Mesendoderm (in vitro differentiated cells): Measurements from ENCODE around the gene MND1. TPM values are rescaled to one million over a fixed set of nuclear protein-coding genes. Genes with fewer than 3 reads are reported as not detected.
A peak's percentile ranks its signal among the peaks of the same experiment; 100 is the strongest.

Experiments
- DNase-seq: peaks from one replicate; pipeline ENCODE4 v3.0.0; 2013
- H2AK5ac ChIP-seq: 2 replicates; pipeline ENCODE4 v1.6.1; 2013; ENCODE audit warnings: low read length, inconsistent platforms
- H2BK120ac ChIP-seq: 2 replicates; pipeline ENCODE4 v1.6.1; 2013; ENCODE audit warnings: low read depth, mild to moderate bottlenecking, low read length, moderate library complexity, mixed read lengths
- H2BK15ac ChIP-seq: replicated peaks from 2 replicates; pipeline ENCODE4 v1.6.1; 2013; ENCODE audit warnings: low read depth, mild to moderate bottlenecking, moderate library complexity
- H2BK5ac ChIP-seq: 2 replicates; pipeline ENCODE4 v1.6.1; 2013; ENCODE audit warnings: low read length, inconsistent platforms
- H3K18ac ChIP-seq: 2 replicates; pipeline ENCODE4 v1.6.1; 2013; ENCODE audit warnings: mild to moderate bottlenecking, low read length, mixed read lengths
- H3K23ac ChIP-seq: one replicate; pipeline ENCODE4 v1.6.1; 2013; ENCODE audit warnings: low read length
- H3K27ac ChIP-seq: 2 replicates; pipeline ENCODE4 v1.5.1; 2013; ENCODE audit warnings: low read depth, mild to moderate bottlenecking, inconsistent platforms, low read length, moderate library complexity
- H3K27me3 ChIP-seq: 2 replicates; pipeline ENCODE4 v1.6.1; 2013; ENCODE audit warnings: low read length, control low read depth, mild to moderate bottlenecking, inconsistent platforms; ENCODE audit not compliant: insufficient read depth, poor library complexity
- H3K36me3 ChIP-seq: 2 replicates; pipeline ENCODE4 v1.6.1; 2013; ENCODE audit warnings: low read length, inconsistent platforms; ENCODE audit not compliant: control insufficient read depth, insufficient read depth
- H3K4ac ChIP-seq: one replicate; pipeline ENCODE4 v1.6.1; 2013; ENCODE audit warnings: low read depth, mild to moderate bottlenecking, low read length, moderate library complexity
- H3K4me1 ChIP-seq: 2 replicates; pipeline ENCODE4 v1.6.1; 2013; ENCODE audit warnings: low read depth, low read length, inconsistent platforms; ENCODE audit not compliant: control insufficient read depth
- H3K4me2 ChIP-seq: 2 replicates; pipeline ENCODE4 v1.6.1; 2013; ENCODE audit warnings: low read length
- H3K4me3 ChIP-seq: 2 replicates; pipeline ENCODE4 v1.5.1; 2013; ENCODE audit warnings: mild to moderate bottlenecking, low read length
- H3K56ac ChIP-seq: one replicate; pipeline ENCODE4 v1.6.1; 2013; ENCODE audit warnings: low read length
- H3K79me1 ChIP-seq: 2 replicates; pipeline ENCODE4 v1.6.1; 2013; ENCODE audit warnings: low read length, inconsistent platforms
- H3K79me2 ChIP-seq: 2 replicates; pipeline ENCODE4 v1.6.1; 2013; ENCODE audit warnings: mild to moderate bottlenecking, low read length; ENCODE audit not compliant: control insufficient read depth, insufficient read depth
- H3K9ac ChIP-seq: 2 replicates; pipeline ENCODE4 v1.6.1; 2013; ENCODE audit warnings: low read length, inconsistent platforms
- H4K5ac ChIP-seq: one replicate; pipeline ENCODE4 v1.6.1; 2013; ENCODE audit warnings: low read length
- H4K8ac ChIP-seq: one replicate; pipeline ENCODE4 v1.6.1; 2013; ENCODE audit warnings: low read depth, mild to moderate bottlenecking, control low read depth, low read length, moderate library complexity
- WGBS: extraction: QIAGEN DNeasy Blood & Tissue Kit; methylation state at CpG from one replicate; pipeline ENCODE4 v1.1.7; 2013; ENCODE audit warnings: low lambda C conversion rate, missing lambda C conversion rate; ENCODE audit not compliant: insufficient coverage; ENCODE audit errors: extremely low coverage; 5-methylcytosine and 5-hydroxymethylcytosine counted together
- polyA plus RNA-seq, 2 experiments: library from polyadenylated mRNA; stranded (reverse); fragments of 200-250 nt; gene quantifications; one replicate each; pipeline ENCODE4 v1.2.3, GENCODE V29; 2013

Gene MND1
- 45.3 TPM for polyA plus RNA-seq (2013, experiment 1 of 2)
- 45.1 TPM for polyA plus RNA-seq (2013, experiment 2 of 2)

DNA sequence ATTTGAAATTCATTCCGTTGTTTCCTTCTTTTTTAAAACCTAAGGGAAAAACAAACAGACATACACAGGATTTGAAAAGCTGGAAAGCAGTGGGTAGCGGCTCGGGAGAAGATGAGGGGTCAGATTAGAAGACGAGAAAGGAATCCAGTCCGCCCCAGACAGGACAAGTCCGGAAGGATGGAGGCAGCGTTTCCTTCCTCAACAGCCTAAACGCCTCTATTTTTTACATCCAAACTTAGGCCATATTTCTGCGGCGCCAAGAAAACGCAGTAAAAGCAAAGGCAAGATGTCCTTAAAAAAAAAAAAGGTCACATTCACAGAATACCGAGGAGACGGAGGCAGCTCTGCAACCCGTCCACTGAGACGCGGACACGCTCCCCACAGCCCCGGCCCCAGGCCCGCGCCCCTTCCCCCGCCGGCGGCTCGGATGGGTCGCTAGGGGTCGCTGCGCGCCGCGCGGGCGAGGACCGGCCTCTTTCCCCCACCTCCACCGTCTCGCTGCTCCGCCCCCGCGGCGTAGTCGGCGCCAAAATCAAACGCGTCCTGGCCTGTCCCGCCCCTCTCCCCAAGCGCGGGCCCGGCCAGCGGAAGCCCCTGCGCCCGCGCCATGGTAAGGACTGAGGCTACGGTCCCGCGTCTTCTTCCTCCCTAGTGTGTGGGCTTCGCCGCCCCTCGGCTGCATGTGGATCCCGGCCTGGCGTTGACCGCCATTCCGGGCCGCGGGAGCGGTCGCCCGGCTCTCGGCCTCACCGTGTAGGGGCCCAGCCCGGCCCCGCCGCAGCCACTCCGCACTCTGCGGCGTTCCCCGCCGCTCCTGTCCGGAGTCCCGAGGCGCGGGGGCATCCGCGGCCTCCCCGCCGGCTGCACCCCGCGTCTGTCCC, at the start of gene MND1:
MND1 (plus strand) TSS at position 558 of the 881 bp plus-strand sequence; CDS start at position 608, 50 bp downstream.
- Histone ChIP-seq H3K27ac (peak within 1 kb of the TSS; percentile 63), H3K9ac (peak within 1 kb of the TSS; percentile 94), H3K79me2 (peaks cover 19% of the 10 kb centered on the region), H3K79me1 (peaks cover 11% of the 10 kb centered on the region), H4K5ac (no peak within 1 kb of the TSS), H3K56ac (peak within 1 kb of the TSS; percentile 93), H3K36me3 (no peaks in the 10 kb centered on the region), H3K4me3 (peak within 1 kb of the TSS; percentile 66), H2BK120ac (no peak within 1 kb of the TSS), H3K18ac (peak within 1 kb of the TSS; percentile 99), H3K4me2 (peak within 1 kb of the TSS; percentile 80), H3K4me1 (peaks cover 14% of the 10 kb centered on the region), H2AK5ac (no peak within 1 kb of the TSS), H3K23ac (no peak within 1 kb of the TSS), H4K8ac (peak within 1 kb of the TSS; percentile 89), H3K4ac (peak within 1 kb of the TSS; percentile 83), H2BK5ac (peak within 1 kb of the TSS; percentile 85), H2BK15ac (no peak within 1 kb of the TSS), H3K27me3 (no peaks in the 10 kb centered on the region)
- WGBS, result no CpG with 5 or more reads among the region's 86 CpGs
- DNase-seq, result peak; percentile 96

DNA sequence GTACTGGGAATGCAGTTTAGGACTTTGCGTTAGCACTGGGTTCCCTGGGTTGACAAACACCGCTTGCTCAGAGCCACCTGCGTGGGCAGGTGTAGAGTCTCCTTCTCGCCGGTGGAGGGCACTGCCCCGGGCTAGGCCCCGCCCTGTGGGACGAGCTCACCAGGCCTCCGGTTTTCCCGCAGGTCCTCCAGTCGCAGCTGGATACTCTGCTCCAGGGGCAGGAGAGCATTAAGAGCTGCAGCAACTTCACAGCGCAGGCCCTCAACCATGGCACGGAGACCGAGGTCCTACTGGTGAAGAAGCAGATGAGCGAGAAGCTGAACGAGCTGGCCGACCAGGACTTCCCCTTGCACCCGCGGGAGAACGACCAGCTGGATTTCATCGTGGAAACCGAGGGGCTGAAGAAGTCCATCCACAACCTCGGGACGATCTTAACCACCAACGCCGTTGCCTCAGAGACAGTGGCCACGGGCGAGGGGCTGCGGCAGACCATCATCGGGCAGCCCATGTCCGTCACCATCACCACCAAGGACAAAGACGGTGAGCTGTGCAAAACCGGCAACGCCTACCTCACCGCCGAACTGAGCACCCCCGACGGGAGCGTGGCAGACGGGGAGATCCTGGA, 49.2 kb upstream of the MND1 start:
- no peaks in the 10 kb centered on the region for H3K27me3 ChIP-seq
- no peak for DNase-seq
- no peak overlapping the region for H4K8ac ChIP-seq
- no peak overlapping the region for H2BK5ac ChIP-seq
- peaks cover 3% of the 10 kb centered on the region for H3K36me3 ChIP-seq
- H2BK120ac ChIP-seq, result no peak overlapping the region
- no peak overlapping the region for H2BK15ac ChIP-seq
- H3K18ac ChIP-seq, result no peak overlapping the region
- no peak overlapping the region for H3K4me3 ChIP-seq
- no peaks in the 10 kb centered on the region for H3K79me2 ChIP-seq
- no peak overlapping the region for H2AK5ac ChIP-seq
- H3K56ac ChIP-seq, result no peak overlapping the region
- no peak overlapping the region for H3K4me2 ChIP-seq
- no peak overlapping the region for H4K5ac ChIP-seq
- no peak overlapping the region for H3K9ac ChIP-seq
- H3K23ac ChIP-seq, result no peak overlapping the region
- no peaks in the 10 kb centered on the region for H3K4me1 ChIP-seq
- no CpG with 5 or more reads among the region's 40 CpGs for WGBS
- H3K4ac ChIP-seq, result no peak overlapping the region
- H3K79me1 ChIP-seq, result no peaks in the 10 kb centered on the region
- H3K27ac ChIP-seq, result no peak overlapping the region

DNA sequence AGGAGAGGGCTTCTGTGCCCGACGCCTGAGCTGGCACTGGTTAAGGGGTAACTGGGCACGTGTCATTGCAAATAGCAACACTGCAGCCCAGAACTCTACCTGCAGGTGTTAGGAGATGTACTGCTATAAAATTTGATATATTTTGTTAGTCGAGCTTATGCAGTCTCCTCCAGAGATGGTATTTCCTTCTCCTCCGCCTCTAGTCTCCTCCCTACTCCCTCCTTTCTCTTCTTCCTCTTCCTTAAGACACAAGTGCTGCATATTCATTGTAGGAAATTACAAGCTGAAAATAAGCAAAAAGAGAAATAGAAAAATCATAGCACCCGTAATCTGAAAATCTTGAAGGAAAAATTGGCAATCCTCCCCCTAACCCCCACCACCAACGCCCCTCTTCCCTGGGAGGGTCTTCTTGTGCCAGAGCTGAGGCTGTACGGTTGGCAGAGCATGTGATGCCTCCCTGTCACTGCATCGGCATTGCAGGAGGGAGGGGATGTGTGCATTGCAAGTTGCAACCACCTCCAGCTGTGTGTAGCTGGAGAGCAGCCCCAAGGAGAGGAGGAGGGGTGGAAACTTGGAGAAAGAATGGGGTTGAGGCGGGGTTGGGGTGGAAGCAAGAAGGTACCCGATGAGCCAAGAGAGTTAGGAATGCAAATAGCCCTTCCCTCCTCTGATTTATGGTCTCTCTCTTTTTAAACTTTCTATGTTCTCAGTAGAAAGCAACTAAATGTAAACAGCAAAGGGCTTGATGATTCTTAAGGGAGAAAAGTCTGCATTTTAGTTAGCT, 48.3 kb upstream of the MND1 start:
- Histone ChIP-seq H3K23ac (no peak overlapping the region), H2AK5ac (no peak overlapping the region), H3K4me3 (no peak overlapping the region), H2BK120ac (no peak overlapping the region), H3K4me2 (no peak overlapping the region), H3K4ac (no peak overlapping the region), H3K27me3 (no peaks in the 10 kb centered on the region), H4K8ac (no peak overlapping the region), H3K4me1 (no peaks in the 10 kb centered on the region), H3K36me3 (peaks cover 3% of the 10 kb centered on the region), H3K18ac (no peak overlapping the region), H3K79me1 (no peaks in the 10 kb centered on the region), H3K9ac (no peak overlapping the region), H3K79me2 (no peaks in the 10 kb centered on the region), H2BK15ac (no peak overlapping the region), H3K27ac (no peak overlapping the region), H2BK5ac (no peak overlapping the region), H3K56ac (no peak overlapping the region), H4K5ac (no peak overlapping the region)
- no peak for DNase-seq
- no CpG with 5 or more reads among the region's 11 CpGs for WGBS

- Histone ChIP-seq H2BK5ac (no peak overlapping the region), H3K9ac (no peak overlapping the region), H3K18ac (no peak overlapping the region), H2AK5ac (no peak overlapping the region), H3K4me3 (no peak overlapping the region), H3K27ac (no peak overlapping the region), H3K4ac (no peak overlapping the region), H3K79me2 (no peaks in the 10 kb centered on the region), H3K79me1 (no peaks in the 10 kb centered on the region), H4K8ac (no peak overlapping the region), H3K56ac (no peak overlapping the region), H3K4me1 (no peaks in the 10 kb centered on the region), H3K27me3 (no peaks in the 10 kb centered on the region), H3K36me3 (peaks cover 3% of the 10 kb centered on the region), H4K5ac (no peak overlapping the region), H3K23ac (no peak overlapping the region), H3K4me2 (no peak overlapping the region), H2BK15ac (no peak overlapping the region), H2BK120ac (no peak overlapping the region)
- DNase-seq, result no peak
- no CpG with 5 or more reads among the region's 8 CpGs for WGBS
Observed at GRCh38 chr4:153297116-153297515, 47.4 kb upstream of the MND1 start.

DNA sequence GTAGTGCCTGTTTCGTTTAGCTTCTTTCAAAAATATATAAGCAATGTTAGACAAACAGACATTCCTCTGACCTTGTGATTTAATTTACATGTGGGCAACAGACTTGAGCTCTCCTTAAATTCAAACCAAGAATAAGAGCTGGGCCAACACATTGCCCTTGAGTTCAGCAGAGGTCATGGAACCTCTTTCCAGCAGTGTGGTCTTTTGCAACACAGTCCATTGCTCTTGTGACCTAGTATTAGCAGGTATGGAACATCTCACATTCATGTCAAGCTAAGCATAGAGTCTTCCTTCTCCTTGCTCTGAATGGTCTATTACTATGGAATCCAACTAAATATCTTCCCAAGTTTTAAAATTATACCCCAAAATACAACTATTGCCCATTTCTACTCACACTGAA, 33.7 kb upstream of the MND1 start:
- no peak overlapping the region for H3K18ac ChIP-seq
- no CpG with 5 or more reads among the region's 1 CpG for WGBS
- no peaks in the 10 kb centered on the region for H3K36me3 ChIP-seq
- H3K79me1 ChIP-seq, result peaks cover 3% of the 10 kb centered on the region
- no peaks in the 10 kb centered on the region for H3K27me3 ChIP-seq
- no peak overlapping the region for H2BK5ac ChIP-seq
- H3K56ac ChIP-seq, result no peak overlapping the region
- no peak overlapping the region for H3K4me2 ChIP-seq
- H3K79me2 ChIP-seq, result no peaks in the 10 kb centered on the region
- H3K4me1 ChIP-seq, result no peaks in the 10 kb centered on the region
- H3K27ac ChIP-seq, result no peak overlapping the region
- H2BK15ac ChIP-seq, result no peak overlapping the region
- H3K4ac ChIP-seq, result no peak overlapping the region
- H2BK120ac ChIP-seq, result no peak overlapping the region
- no peak overlapping the region for H3K9ac ChIP-seq
- no peak overlapping the region for H4K5ac ChIP-seq
- H3K23ac ChIP-seq, result no peak overlapping the region
- H3K4me3 ChIP-seq, result no peak overlapping the region
- DNase-seq, result no peak
- no peak overlapping the region for H4K8ac ChIP-seq
- H2AK5ac ChIP-seq, result no peak overlapping the region
